ENCODE data around the gene SEL1L. TPM values are rescaled to one million over a fixed set of nuclear protein-coding genes. Genes with fewer than 3 reads are reported as not detected.

The SEL1L gene
- total and polyA plus RNA-seq, 2 of the 13 experiments (the other 11 are each of a cell fraction or from before 2014, with no cell fraction given) = 15.3 to 61.0 TPM

- TF ChIP-seq HCFC1 (IDR thresholded peaks at IDR 0.05; ENCODE audit: low read depth, low read length) = no peak
- peak; percentile 54 for TF ChIP-seq CEBPG (CRISPR knock-in tag; IDR thresholded peaks at IDR 0.05)
- no peak for TF ChIP-seq ARNTL (CRISPR knock-in tag; IDR thresholded peaks at IDR 0.05)
- no peak for TF ChIP-seq SIX4 (CRISPR knock-in tag; IDR thresholded peaks at IDR 0.05)
- no peak for TF ChIP-seq ZNF724P (CRISPR knock-in tag; IDR thresholded peaks at IDR 0.05; ENCODE audit: borderline replicate concordance)
- TF ChIP-seq SMAD3 (CRISPR knock-in tag; IDR thresholded peaks at IDR 0.05) = no peak
- TF ChIP-seq NR2F2 (IDR thresholded peaks at IDR 0.05; ENCODE audit: borderline replicate concordance, low read depth) = no peak
- TF ChIP-seq, protein P1, sequence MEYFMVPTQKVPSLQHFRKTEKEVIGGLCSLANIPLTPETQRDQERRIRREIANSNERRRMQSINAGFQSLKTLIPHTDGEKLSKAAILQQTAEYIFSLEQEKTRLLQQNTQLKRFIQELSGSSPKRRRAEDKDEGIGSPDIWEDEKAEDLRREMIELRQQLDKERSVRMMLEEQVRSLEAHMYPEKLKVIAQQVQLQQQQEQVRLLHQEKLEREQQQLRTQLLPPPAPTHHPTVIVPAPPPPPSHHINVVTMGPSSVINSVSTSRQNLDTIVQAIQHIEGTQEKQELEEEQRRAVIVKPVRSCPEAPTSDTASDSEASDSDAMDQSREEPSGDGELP (IDR thresholded peaks at IDR 0.05; ENCODE audit: borderline replicate concordance, low read depth) = peak; percentile 68; the same call in 1 of the 2 replicates
- TF ChIP-seq DNMT3B (CRISPR knock-in tag; conservative IDR thresholded peaks at IDR 0.05) = no peak
- TF ChIP-seq ERF (CRISPR knock-in tag; IDR thresholded peaks at IDR 0.05) = 0 out of 2 replicates have a peak, but pooled peaks have one; percentile 19
- no peak for TF ChIP-seq SRSF9 (IDR thresholded peaks at IDR 0.05; ENCODE audit: borderline replicate concordance, insufficient read depth, low read depth, low read length, poor library complexity, severe bottlenecking)
- TF ChIP-seq ZNF275 (CRISPR knock-in tag; IDR thresholded peaks at IDR 0.05; ENCODE audit: borderline replicate concordance) = no peak
- TF ChIP-seq, protein P2, sequence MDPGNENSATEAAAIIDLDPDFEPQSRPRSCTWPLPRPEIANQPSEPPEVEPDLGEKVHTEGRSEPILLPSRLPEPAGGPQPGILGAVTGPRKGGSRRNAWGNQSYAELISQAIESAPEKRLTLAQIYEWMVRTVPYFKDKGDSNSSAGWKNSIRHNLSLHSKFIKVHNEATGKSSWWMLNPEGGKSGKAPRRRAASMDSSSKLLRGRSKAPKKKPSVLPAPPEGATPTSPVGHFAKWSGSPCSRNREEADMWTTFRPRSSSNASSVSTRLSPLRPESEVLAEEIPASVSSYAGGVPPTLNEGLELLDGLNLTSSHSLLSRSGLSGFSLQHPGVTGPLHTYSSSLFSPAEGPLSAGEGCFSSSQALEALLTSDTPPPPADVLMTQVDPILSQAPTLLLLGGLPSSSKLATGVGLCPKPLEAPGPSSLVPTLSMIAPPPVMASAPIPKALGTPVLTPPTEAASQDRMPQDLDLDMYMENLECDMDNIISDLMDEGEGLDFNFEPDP (CRISPR knock-in tag; conservative IDR thresholded peaks at IDR 0.05) = no peak
- TF ChIP-seq ATF7 (IDR thresholded peaks at IDR 0.05) = no peak
- no peak for TF ChIP-seq ATF7 (CRISPR knock-in tag; IDR thresholded peaks at IDR 0.05)
- no peak for TF ChIP-seq NFE2 (CRISPR knock-in tag; IDR thresholded peaks at IDR 0.05)
- TF ChIP-seq SP5 (CRISPR knock-in tag; IDR thresholded peaks at IDR 0.05; ENCODE audit: borderline replicate concordance, low read depth) = no peak
- TF ChIP-seq BRF2 (CRISPR knock-in tag; IDR thresholded peaks at IDR 0.05) = no peak
- TF ChIP-seq NCOR1 (IDR thresholded peaks at IDR 0.05; ENCODE audit: borderline replicate concordance, low read length) = peak; percentile 67
- no peak for TF ChIP-seq U2AF1 (optimal IDR thresholded peaks at IDR 0.05; ENCODE audit: low read depth, low read length)
- no peak for TF ChIP-seq DRAP1 (CRISPR knock-in tag; IDR thresholded peaks at IDR 0.05)
- no peak for TF ChIP-seq ZNF30 (CRISPR knock-in tag; IDR thresholded peaks at IDR 0.05)
- no peak for TF ChIP-seq ZNF547 (CRISPR knock-in tag; IDR thresholded peaks at IDR 0.05)
- TF ChIP-seq FOXC1 (CRISPR knock-in tag; IDR thresholded peaks at IDR 0.05; ENCODE audit: borderline replicate concordance) = no peak
- no peak for TF ChIP-seq GPN1 (CRISPR knock-in tag; IDR thresholded peaks at IDR 0.05; ENCODE audit: borderline replicate concordance)
These were observed 16.5 kb downstream of the SEL1L start (continued) for GRCh38 chr14:81516986-81517797.
